Lung (tissue), 12 donors: ENCODE results near the gene NPHS1. TPM values are rescaled to one million over a fixed set of nuclear protein-coding genes. Genes with fewer than 3 reads are reported as not detected.

Source experiments
- ATAC-seq: fragments of 200-7000 bp; cut with Tn5 transposase; one replicate; pipeline ENCODE4 v1.9.1; 2020; ENCODE audit warnings: moderate number of reproducible peaks; ENCODE audit not compliant: insufficient read depth, low FRiP score
- DNase-seq, 3 donors: peaks; one replicate each; pipeline ENCODE4 v3.0.0-alpha.2; 2013 to 2017
- H3K27ac ChIP-seq, 2 donors: one replicate each; pipeline ENCODE4 v1.5.1; 2013; ENCODE audit warnings: mild to moderate bottlenecking in 2 of 2, moderate library complexity in 2 of 2, control low read depth in 1 of 2, inconsistent platforms in 1 of 2, low read depth in 1 of 2, low read length in 1 of 2
- H3K27me3 ChIP-seq, 3 donors: one replicate each; pipeline ENCODE4 v1.5.1; 2013; ENCODE audit warnings: low read length in 2 of 3; ENCODE audit not compliant: control insufficient read depth in 3 of 3, insufficient read depth in 3 of 3
- H3K36me3 ChIP-seq, 4 donors: one replicate each; pipeline ENCODE4 v1.5.1; 2013; ENCODE audit warnings: low read length in 4 of 4, mild to moderate bottlenecking in 1 of 4, moderate library complexity in 1 of 4; ENCODE audit not compliant: control insufficient read depth in 4 of 4, insufficient read depth in 4 of 4
- H3K4me1 ChIP-seq, 5 donors: one replicate each; pipeline ENCODE4 v1.5.1; 2013; ENCODE audit warnings: low read length in 5 of 5, mild to moderate bottlenecking in 2 of 5, moderate library complexity in 1 of 5; ENCODE audit not compliant: control insufficient read depth in 5 of 5, insufficient read depth in 5 of 5
- H3K4me3 ChIP-seq: one replicate; pipeline ENCODE4 v1.5.1; 2013; ENCODE audit warnings: mild to moderate bottlenecking, control low read depth, moderate library complexity
- H3K9ac ChIP-seq, 2 donors: one replicate each; pipeline ENCODE4 v1.5.1; 2013; ENCODE audit warnings: low read length in 2 of 2, control low read depth in 1 of 2; ENCODE audit not compliant: insufficient read depth in 1 of 2
- H3K9me3 ChIP-seq, 4 donors: one replicate each; pipeline ENCODE4 v1.5.1; 2013; ENCODE audit warnings: low read length in 3 of 4, mild to moderate bottlenecking in 1 of 4, moderate library complexity in 1 of 4; ENCODE audit not compliant: control insufficient read depth in 4 of 4, insufficient read depth in 3 of 4
- CTCF ChIP-seq: IDR thresholded peaks from 2 replicates; pipeline ENCODE4 v1.5.1; 2012; ENCODE audit warnings: mild to moderate bottlenecking; ENCODE audit errors: control extremely low read depth, extremely low read depth
- WGBS, 2 donors: extraction: QIAGEN DNeasy Blood & Tissue Kit; methylation state at CpG; one replicate each; pipeline ENCODE4 v1.1.7; 2013; 5-methylcytosine and 5-hydroxymethylcytosine counted together
- polyA plus RNA-seq, 2 donors: library from polyadenylated mRNA; stranded (reverse); fragments of 200-250 nt; gene quantifications; one replicate each; pipeline ENCODE4 v1.2.1, GENCODE V29; 2013
- total RNA-seq, 2 donors: library from RNA; depleted of rRNA in 1 of 2; stranded (reverse); fragments of >200 nt in 1 of 2; gene quantifications; one replicate each; pipeline ENCODE4 v1.2.1, GENCODE V29; 2014 to 2021
- donor health status: control.
- donor health status: control.
- donor health status: Bipolar disorder and iron deficiency.
- donor health status: healthy.
- donor health status: DM: yes; HTN: yes; CAD: no.

Gene NPHS1
- total and polyA plus RNA-seq, 4 donors, result 0.02 to 0.23 TPM; not detected in 2

- H3K9me3 ChIP-seq, result no peaks in the 10 kb centered on the region
- ATAC-seq (no peak), DNase-seq (no peak)
- no peaks in the 10 kb centered on the region for H3K27me3 ChIP-seq
- TF ChIP-seq CTCF, result no peak
- peaks cover 0 to 20% (median 6%) of the 10 kb centered on the region in 5 donors for H3K4me1 ChIP-seq
- peaks cover 0 to 36% (median 24%) of the 10 kb centered on the region in 4 donors for H3K36me3 ChIP-seq
- H3K4me3 ChIP-seq, result no peak overlapping the region
- 93 to 95% methylated on average over 8 of the region's 8 CpGs for WGBS, 2 donors
- no peak overlapping the region for H3K9ac ChIP-seq
- no peak overlapping the region for H3K27ac ChIP-seq
Measured at GRCh38 chr19:35779033-35779432, 73.3 kb downstream of the NPHS1 start.

DNA sequence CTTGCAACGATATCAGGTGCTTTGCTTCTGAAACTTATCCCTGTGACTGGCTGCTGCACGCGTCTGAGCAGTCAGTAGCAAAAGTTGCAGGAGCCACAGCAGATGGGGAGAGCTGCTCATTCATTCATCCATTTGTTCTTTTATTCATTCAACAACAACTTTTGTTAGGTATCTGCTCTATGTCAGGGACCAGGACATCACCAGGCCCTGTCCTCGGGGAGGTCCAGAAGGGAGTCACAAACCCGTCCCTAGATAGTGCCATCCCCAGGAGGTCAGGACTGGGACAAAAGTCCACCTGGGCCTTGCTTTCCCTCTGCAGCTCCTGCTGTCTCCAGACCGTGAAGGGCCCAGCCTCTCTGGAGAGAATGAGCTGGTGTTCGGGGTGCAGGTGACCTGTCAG is 74.3 kb downstream of the NPHS1 start:
- 83 to 89% methylated on average over 7 of the region's 7 CpGs for WGBS, 2 donors
- no peaks in the 10 kb centered on the region for H3K9me3 ChIP-seq
- H3K27me3 ChIP-seq, result no peaks in the 10 kb centered on the region
- H3K4me1 ChIP-seq, result peaks cover 0 to 20% (median 6%) of the 10 kb centered on the region in 5 donors
- DNase-seq (no peak), ATAC-seq (no peak)
- H3K9ac ChIP-seq, result no peak overlapping the region
- no peak overlapping the region for H3K27ac ChIP-seq
- peaks cover 0 to 29% (median 20%) of the 10 kb centered on the region in 4 donors for H3K36me3 ChIP-seq
- no peak overlapping the region for H3K4me3 ChIP-seq
- no peak for TF ChIP-seq CTCF

- ATAC-seq, result no peak
- H3K9me3 ChIP-seq, result no peaks in the 10 kb centered on the region
Measured at GRCh38 chr19:35777086-35777841, 75.0 kb downstream of the NPHS1 start.

More at GRCh38 chr19:35777086-35777841, 75.0 kb downstream of the NPHS1 start:
- Histone ChIP-seq H3K4me1 (peaks cover 0 to 20% (median 6%) of the 10 kb centered on the region in 5 donors), H3K27me3 (no peaks in the 10 kb centered on the region), H3K9ac (peak overlapping the region in 1 of 2 donors; percentile 61), H3K36me3 (peaks cover 0 to 24% (median 16%) of the 10 kb centered on the region in 4 donors), H3K4me3 (no peak overlapping the region), H3K27ac (no peak overlapping the region)
- DNase-seq, result peak in 2 of 3 donors; percentile 17 to 51
- no peak for TF ChIP-seq CTCF
- 75 to 83% methylated on average over 18 to 19 of the region's 19 CpGs for WGBS, 2 donors
